GM12891 (cell line): ENCODE data around the gene CDC14B.

Experiments used
- PAX5 ChIP-seq: IDR thresholded peaks from 2 replicates; pipeline ENCODE4 v1.6.1; 2011; ENCODE audit warnings: low read length, moderate library complexity, mild to moderate bottlenecking; ENCODE audit not compliant: insufficient read depth, severe bottlenecking
- POLR2A ChIP-seq: IDR thresholded peaks from 2 replicates; pipeline ENCODE4 v1.6.1; 2011; ENCODE audit warnings: low read depth, low read length, control low read depth
- POLR2AphosphoS5 ChIP-seq: IDR thresholded peaks from 2 replicates; pipeline ENCODE4 v1.6.1; 2011; ENCODE audit warnings: low read depth, low read length, control low read depth
- POU2F2 ChIP-seq: IDR thresholded peaks from 2 replicates; pipeline ENCODE4 v1.6.1; 2011; ENCODE audit warnings: low read depth, mild to moderate bottlenecking, control low read depth, low read length, moderate library complexity
- TAF1 ChIP-seq: IDR thresholded peaks from 2 replicates; pipeline ENCODE4 v1.6.1; 2011; ENCODE audit warnings: low read depth, low read length, control low read depth

- no peak for TF ChIP-seq POLR2AphosphoS5
- TF ChIP-seq POLR2A: no peak
- TF ChIP-seq POU2F2: no peak
- no peak for TF ChIP-seq TAF1
- no peak for TF ChIP-seq PAX5
Observed at GRCh38 chr9:96482476-96482875, 137.2 kb downstream of the CDC14B start.
